Measurements from ENCODE around the gene SLC12A7. TPM values are rescaled to one million over a fixed set of nuclear protein-coding genes. Genes with fewer than 3 reads are reported as not detected.

The SLC12A7 gene
- total and polyA plus RNA-seq, 9 of the 15 experiments (the other 6 are each of a cell fraction or from before 2014, with no cell fraction given) = 0.01 to 3.1 (median 0.56) TPM

DNA sequence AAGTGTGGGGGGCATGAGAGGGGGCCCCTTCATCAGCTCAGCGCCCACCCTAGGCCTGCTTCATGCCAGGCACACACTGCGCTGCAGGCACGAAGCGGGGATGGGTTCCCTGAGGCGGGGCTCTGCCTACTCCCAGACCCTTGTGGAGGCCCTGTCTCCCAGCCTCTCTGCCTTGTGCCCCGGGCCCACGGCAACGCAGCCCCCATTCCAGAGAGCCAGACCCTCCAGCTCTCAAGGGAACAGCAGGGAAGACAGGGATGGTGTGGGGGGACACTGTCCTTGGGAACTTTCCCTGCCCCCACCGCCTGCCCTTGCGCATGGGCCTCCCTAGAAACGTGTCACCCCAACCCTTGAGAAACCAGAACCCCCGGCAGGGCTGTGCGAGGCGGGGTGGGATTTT lies 10.0 kb upstream of the SLC12A7 start:
- Histone ChIP-seq H3K79me2 (ENCODE audit: control insufficient read depth, insufficient read depth, low read length) (no peaks in the 10 kb centered on the region), H3K9me1 (ENCODE audit: control insufficient read depth, insufficient read depth, low read length) (no peaks in the 10 kb centered on the region), H2AFZ (ENCODE audit: low read depth, low read length) (no peak overlapping the region), H3K9ac (ENCODE audit: insufficient read depth in 1 of 2, low read depth in 2 of 2, low read length in 2 of 2) (no peak overlapping the region), H4K20me1 (replicated peaks; ENCODE audit: control insufficient read depth, insufficient read depth, low read length) (peaks cover 13% of the 10 kb centered on the region), H3K9me3 (replicated peaks; ENCODE audit: control insufficient read depth, insufficient read depth, low read depth, low read length) (no peaks in the 10 kb centered on the region), H3K4me3 (no peak overlapping the region), H3K27me3 (ENCODE audit: control insufficient read depth in 2 of 2, insufficient read depth in 2 of 2, low read length in 2 of 2) (peaks cover 41 to 75% of the 10 kb centered on the region in 2 experiments), H3K36me3 (ENCODE audit: control insufficient read depth, insufficient read depth, low read length) (no peaks in the 10 kb centered on the region), H3K27ac (ENCODE audit: extremely low read depth, low read depth, low read length) (no peak overlapping the region), H3K4me2 (ENCODE audit: insufficient read depth, low read length) (no peak overlapping the region), H3K4me1 (replicated peaks in 1 of 2; ENCODE audit: control insufficient read depth in 2 of 2, insufficient read depth in 2 of 2, low read length in 2 of 2) (peaks cover 11 to 55% of the 10 kb centered on the region in 2 experiments)
- intact Hi-C loops (cut with micrococcal nuclease) (no loop called here), in situ Hi-C loops (cut with MboI) (no loop called here)
- ChIA-PET POLR2A (no interaction called here), CTCF (ENCODE audit: low intra/inter-chr PET ratio) (no interaction called here)
- ATAC-seq (no peak), FAIRE-seq (no peak), DNase-seq (ENCODE audit: extremely low read depth in 1 of 4, low spot score in 3 of 4) (no peak)
- TF ChIP-seq ZNF408 (CRISPR knock-in tag; IDR thresholded peaks at IDR 0.05; ENCODE audit: low read depth) (no peak), SLC30A9 (CRISPR knock-in tag; IDR thresholded peaks at IDR 0.05) (no peak), NEUROD1 (IDR thresholded peaks at IDR 0.05; ENCODE audit: borderline replicate concordance, low read depth, low read length, partially characterized antibody) (no peak), MBD2 (IDR thresholded peaks at IDR 0.05; ENCODE audit: borderline replicate concordance, low read depth) (no peak), PURB (CRISPR knock-in tag; IDR thresholded peaks at IDR 0.05; ENCODE audit: low read depth) (no peak), HNRNPK (IDR thresholded peaks at IDR 0.05; ENCODE audit: low read depth, low read length, poor library complexity, severe bottlenecking) (no peak), STAT5A (IDR thresholded peaks at IDR 0.05; ENCODE audit: borderline replicate concordance, low read length) (no peak), ZNF668 (CRISPR knock-in tag; IDR thresholded peaks at IDR 0.05) (no peak), KDM4B (IDR thresholded peaks at IDR 0.05; ENCODE audit: borderline replicate concordance in 2 of 2, low read depth in 1 of 2) (no peak), ARID2 (IDR thresholded peaks at IDR 0.05) (no peak), KLF13 (tag; IDR thresholded peaks at IDR 0.05; ENCODE audit: borderline replicate concordance, low read depth) (no peak), SAFB2 (IDR thresholded peaks at IDR 0.05; ENCODE audit: borderline replicate concordance, low read depth, low read length, severe bottlenecking) (no peak), NCOA4 (IDR thresholded peaks at IDR 0.05; ENCODE audit: partially characterized antibody) (no peak), CBX1 (IDR thresholded peaks at IDR 0.05; ENCODE audit: low read depth) (no peak), SOX6 (IDR thresholded peaks at IDR 0.05) (no peak)
- TF ChIP-seq, protein P1, sequence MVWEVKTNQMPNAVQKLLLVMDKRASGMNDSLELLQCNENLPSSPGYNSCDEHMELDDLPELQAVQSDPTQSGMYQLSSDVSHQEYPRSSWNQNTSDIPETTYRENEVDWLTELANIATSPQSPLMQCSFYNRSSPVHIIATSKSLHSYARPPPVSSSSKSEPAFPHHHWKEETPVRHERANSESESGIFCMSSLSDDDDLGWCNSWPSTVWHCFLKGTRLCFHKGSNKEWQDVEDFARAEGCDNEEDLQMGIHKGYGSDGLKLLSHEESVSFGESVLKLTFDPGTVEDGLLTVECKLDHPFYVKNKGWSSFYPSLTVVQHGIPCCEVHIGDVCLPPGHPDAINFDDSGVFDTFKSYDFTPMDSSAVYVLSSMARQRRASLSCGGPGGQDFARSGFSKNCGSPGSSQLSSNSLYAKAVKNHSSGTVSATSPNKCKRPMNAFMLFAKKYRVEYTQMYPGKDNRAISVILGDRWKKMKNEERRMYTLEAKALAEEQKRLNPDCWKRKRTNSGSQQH (CRISPR knock-in tag; IDR thresholded peaks at IDR 0.05) = no peak
- no TSS peak for BruUV-seq (replicated peaks)
- WGBS (ENCODE audit: insufficient coverage, low coverage, missing lambda C conversion rate) = 13% methylated on average over 14 of the region's 14 CpGs

All from K562 (cell line).